HG02970 (cell line): ENCODE data around the gene LITAFD.
"Not testable (repeated sequence)": the region's sequence is repeated elsewhere in the genome, so short reads cannot be mapped to it uniquely, and the experiment has no call there.

Experiments used
- ATAC-seq: cut with Tn5 transposase; IDR thresholded peaks from one replicate; pipeline ENCODE4 v1.9.1; 2021; ENCODE audit warnings: mild to moderate bottlenecking, moderate library complexity, moderate number of reproducible peaks; ENCODE audit not compliant: unreplicated experiment, low FRiP score

The LITAFD gene

DNA sequence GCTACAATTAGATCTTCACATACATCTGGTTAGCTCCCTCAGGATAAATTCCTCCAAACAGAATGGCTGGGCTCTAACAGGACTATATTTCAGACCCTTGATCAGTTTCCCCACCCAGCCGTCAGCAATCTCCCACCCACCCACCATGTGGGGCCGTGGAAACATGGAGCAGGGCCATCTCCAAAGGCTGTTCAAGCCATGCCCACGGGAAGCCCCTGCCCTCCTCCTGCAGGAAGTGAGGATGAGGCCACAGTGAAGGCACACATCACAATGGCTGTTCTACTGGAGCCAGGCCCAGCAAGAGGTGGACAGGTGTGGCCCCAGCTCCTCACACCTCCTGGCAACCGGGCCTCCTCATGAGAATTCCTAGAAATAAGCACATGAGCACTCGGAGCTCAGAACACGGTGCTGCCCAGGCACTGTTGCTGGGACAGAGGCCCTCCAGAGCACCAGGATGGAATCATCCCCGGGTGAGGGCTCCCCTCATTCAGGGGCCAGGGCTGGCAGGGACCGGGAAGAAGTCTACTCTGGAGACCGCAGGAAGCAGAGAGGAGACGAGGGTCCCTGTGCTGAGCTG is at the start of gene LITAFD:
Gene LITAFD (plus strand): TSS at position 311 of the 577 bp plus-strand sequence. CDS start 2,005 bp downstream, outside the sequence.
- ATAC-seq, result no peak

GRCh38 chr16:8832717-8833105 is 49.4 kb upstream of the LITAFD start:
- no peak for ATAC-seq

GRCh38 chr16:8836797-8837196 is 45.4 kb upstream of the LITAFD start:
- ATAC-seq, result not testable (repeated sequence)

DNA sequence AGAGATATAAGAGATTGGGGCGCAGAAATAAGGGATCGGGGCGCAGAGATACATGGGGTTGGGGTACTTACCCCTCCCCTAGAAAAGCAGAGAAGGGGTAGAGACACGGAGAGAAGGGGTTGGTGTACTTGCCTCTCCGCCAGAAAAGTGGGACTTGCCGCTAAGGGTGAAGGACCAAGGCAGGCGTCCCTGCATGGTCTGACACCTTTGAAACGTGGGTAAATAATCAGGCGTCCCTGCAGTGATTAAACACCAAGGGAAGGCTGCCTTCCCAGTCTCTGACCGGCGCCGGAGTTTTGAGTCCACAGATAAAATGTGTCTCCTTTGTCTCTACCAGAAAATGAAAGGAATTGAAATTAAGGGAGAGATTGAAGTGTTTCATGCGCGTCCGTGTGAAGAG is 44.6 kb upstream of the LITAFD start:
- not testable (repeated sequence) for ATAC-seq

DNA sequence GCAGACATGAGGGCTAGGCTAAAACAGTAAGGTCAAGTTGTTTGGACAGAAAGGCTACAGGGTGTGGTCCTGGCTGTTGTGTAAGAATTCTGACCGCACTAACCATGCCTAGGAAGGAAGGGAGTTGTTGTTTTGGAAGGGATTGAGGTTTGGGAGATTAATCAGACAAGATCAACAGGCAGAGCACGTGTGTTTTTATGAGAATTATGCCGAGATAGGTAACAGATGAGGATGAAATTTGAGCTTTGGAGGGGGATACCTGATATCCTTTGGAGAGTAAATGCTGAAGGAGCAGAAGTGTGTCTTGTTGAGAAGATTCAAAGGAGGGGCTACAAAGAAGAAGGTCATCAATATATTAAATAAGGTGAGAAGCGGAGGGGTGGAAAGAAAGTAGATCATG is 40.1 kb upstream of the LITAFD start:
- ATAC-seq, result not testable (repeated sequence)

DNA sequence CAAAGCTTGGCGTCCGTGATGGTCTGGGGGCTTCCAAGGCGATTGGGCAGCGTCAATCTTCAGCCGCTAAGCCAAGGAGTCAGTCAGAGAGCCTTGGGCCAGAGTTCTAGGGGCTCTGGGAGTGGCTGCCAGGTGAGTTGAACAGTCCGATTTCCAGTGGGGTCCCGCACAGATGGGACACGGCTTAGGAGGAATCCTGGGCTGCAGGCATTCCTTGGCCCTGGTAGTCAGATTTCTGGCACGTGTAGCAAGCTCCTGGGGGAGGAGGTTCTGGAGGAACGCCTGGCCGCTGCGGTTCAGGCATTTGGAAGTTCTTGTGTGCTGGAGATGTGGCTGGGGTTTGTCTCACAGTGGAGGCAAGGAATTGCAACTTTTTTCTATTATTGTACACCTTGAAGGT is 38.9 kb upstream of the LITAFD start:
- ATAC-seq, result not testable (repeated sequence)

GRCh38 chr16:8845699-8846298 is 36.4 kb upstream of the LITAFD start:
- no peak for ATAC-seq

GRCh38 chr16:8846401-8846932 is 35.7 kb upstream of the LITAFD start:
- ATAC-seq, result no peak

GRCh38 chr16:8847145-8847544 is 35.0 kb upstream of the LITAFD start:
- no peak for ATAC-seq

DNA sequence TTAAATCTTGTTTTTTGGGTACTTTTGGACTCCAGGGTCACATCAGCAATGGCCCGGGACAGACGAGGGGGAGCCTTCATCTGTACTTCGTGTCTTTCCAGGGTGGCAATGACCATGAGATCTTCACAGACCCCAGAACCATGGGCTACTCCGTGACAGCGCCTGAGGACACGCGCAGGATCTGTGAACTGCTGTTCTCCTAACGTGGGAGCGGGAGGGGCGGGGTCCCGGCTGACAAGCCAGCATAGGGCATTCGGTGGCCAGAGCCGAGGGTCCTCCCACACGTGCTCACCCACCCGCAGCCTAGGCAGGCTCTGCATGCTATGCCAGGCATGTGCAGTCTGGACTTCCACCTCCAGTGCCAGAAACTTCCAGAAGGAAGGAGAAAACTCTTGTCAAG is 34.5 kb upstream of the LITAFD start:
- ATAC-seq, result no peak

DNA sequence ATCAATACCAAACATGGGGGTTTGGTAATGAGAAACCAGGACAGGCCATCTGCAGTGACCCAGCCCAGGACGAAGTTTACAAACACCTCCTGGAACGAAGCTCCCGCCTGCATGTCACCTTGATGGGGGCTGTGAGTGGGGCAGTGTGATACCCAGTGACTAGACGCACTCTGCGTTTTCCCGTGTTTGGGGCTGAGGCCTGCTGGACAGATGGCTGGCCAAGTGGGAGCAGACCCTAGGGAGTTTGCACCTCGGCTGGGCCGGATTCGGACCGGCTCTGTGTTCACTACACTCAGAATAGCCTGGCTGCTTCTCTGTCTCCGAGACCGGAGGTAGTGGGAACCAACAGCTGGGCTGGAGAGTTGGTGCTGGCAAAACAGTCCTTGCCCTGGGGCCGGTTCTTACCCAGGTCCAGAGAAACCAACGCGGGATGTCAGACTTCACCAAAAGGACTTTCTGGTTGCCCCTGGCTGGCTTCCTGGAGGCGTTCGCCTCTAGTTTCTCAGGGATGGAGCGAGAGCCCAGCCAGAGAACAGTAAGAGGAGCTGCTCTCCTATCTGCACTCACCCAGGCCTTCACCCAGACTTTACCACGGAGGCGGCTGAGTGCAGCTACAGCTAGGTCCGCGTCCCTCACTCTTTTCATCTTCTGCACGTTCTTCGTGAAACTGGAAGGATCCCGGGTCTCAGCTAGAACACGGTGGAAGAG is 33.8 kb upstream of the LITAFD start:
- ATAC-seq, result no peak

GRCh38 chr16:8848939-8849391 is 33.2 kb upstream of the LITAFD start:
- no peak for ATAC-seq

- ATAC-seq, result no peak
Observed at GRCh38 chr16:8849411-8850011, 32.6 kb upstream of the LITAFD start.

DNA sequence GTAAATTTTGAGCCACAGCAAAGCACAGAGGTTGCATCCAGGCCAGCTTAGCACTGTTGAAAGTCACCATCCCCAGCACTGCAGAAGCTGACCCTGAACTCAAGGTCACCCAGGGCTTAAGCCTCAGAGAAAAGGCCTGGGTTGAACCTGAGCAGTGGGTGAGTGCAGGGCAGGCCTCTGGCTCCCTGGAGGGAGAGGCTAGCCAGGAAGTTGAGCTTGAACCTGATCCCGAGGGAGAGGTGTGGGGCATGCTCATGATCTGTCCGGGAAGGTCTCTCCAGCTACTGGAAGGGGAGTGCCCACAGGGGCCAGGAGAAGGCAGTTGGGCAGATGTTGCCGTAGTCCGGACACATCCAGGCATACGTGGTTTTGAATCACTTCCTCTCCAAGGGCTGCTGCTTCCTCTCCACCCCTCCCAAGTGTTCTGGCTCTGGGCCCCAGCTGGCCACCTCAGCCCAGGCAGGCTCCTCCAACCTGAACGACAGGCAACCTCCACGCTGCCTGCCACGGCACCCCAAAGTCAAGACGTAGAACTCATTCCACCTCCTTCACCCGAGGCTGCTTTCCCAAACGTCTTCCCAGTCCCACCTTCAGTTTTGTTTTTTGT is 31.8 kb upstream of the LITAFD start:
- ATAC-seq, result no peak

DNA sequence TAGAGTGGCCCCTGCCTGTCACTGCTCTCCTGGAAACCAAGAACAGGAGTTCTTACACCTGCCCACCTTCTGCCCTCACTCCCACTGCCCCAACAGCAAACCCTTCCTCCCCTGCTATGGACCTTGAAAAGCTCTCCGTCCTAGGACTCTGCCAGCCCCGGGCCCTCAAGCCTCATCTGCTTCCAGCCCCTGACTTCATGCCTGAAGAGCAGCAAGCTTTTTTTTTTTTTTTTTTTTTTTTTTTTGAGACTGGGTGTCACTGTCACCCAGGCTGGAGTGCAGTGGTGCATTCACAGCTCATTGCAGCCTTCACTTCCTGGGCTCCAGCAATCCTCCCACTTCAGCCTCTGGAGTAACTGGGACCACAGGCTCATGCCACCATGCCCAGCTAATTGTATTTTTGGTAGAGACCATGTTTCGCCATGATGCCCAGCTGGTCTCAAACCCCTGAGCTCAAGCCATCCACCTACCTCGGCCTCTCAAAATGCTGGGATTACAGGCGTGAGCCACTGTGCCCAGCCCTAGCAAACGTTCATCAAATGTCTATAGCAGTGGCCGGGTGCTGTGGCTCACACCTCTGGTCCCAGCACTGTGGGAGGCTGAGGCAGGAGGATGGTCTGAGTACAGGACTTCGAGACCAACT is 30.3 kb upstream of the LITAFD start:
- ATAC-seq, result no peak

DNA sequence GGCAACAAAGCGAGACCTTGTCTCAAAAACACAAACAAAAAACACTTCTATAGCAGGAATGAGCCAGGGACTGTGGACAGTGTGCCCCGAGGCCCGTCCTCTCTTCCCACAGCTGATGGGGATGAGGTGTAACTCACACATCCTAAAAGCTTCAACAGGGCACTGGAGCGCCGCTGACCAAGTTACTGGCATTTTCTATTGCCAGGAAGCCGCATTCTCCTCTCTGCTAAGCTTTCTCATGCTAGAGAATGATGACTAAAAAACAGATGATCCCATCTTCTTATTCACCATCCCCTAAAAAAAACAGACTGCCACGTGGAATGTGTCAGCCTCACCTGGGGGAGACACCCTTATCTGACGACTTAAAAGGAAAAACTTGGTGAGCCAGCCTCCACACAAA is 29.6 kb upstream of the LITAFD start:
- no peak for ATAC-seq

- no peak for ATAC-seq
Observed at GRCh38 chr16:8853150-8853549, 29.0 kb upstream of the LITAFD start.

DNA sequence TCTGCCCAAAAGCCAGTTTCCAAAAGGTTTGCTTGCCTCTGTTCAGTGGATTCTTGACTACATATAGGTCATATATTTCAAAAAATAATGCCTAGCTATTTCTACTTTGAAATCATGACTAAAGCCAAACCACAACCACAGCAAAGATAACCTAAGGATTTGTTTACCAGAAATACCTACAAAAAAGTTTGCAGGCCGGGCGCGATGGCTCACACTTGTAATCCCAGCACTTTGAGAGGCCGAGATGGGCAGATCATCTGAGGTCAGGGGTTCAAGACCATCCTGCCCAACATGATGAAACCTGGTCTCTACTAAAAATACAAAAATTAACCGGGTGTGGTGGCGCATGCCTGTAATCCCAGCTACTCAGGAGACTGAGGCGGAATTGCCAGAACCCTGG is 28.5 kb upstream of the LITAFD start:
- ATAC-seq, result no peak

DNA sequence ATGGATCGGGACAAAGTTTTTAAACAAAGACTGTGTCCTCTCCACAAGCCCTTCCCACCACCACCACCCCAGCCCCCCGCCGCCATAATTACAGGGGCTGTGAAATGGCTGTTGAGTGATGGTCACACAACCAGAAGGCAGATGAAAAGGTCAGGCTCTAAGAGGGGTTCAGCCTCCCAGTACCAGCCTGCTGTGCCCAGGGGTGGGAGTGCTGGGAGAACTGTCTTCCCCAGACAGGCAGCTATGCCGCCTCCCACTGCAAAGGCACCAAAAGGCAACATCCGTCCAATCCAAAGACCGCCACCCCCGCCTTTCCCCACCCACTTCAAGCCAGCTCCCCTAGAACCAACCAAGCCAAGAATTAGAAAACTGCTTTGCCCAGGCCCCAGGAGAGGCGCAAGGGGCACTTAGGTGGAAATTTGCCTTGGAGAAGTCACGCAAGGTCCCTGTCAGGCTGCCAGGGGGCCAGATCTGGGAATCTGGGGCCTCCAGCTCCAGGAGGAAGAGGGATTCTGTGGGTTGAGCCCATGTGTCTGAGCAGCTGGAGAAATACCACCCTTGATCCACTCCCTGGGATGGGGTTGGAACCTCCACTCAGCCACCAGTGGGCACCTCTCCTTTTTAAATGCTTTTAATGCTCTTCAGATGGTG is 27.7 kb upstream of the LITAFD start:
- no peak for ATAC-seq
